Transverse colon (tissue), 4 donors: ENCODE results near the gene MRPL33. TPM values are rescaled to one million over a fixed set of nuclear protein-coding genes. Genes with fewer than 3 reads are reported as not detected.

ENCODE experiments used
- DNase-seq: peaks from one replicate; pipeline ENCODE4 v3.0.0-alpha.2; 2019
- H3K27ac ChIP-seq, 4 donors: fragments of 200-600 bp; sonication (generic); 2 replicates each; pipeline ENCODE4 v1.5.1; 2016 to 2018; ENCODE audit warnings: inconsistent platforms in 4 of 4
- H3K27me3 ChIP-seq: fragments of 200-600 bp; sonication (generic); 2 replicates; pipeline ENCODE4 v1.5.1; 2017; ENCODE audit warnings: inconsistent platforms
- H3K36me3 ChIP-seq, 4 donors: fragments of 200-600 bp; sonication (generic); 2 replicates each; pipeline ENCODE4 v1.5.1; 2017 to 2019; ENCODE audit warnings: inconsistent platforms in 4 of 4
- H3K4me1 ChIP-seq, 4 donors: fragments of 200-600 bp; sonication (generic); 2 replicates each; pipeline ENCODE4 v1.5.1; 2017 to 2020; ENCODE audit warnings: inconsistent platforms in 4 of 4
- H3K4me3 ChIP-seq, 4 donors: fragments of 200-600 bp; sonication (generic); 1 replicate in 1 of 4; 2 replicates in 3 of 4; pipeline versions ENCODE4 v1.5.1 to v1.6.1; 2017 to 2019; ENCODE audit warnings: inconsistent platforms in 4 of 4
- H3K9me3 ChIP-seq, 2 donors: fragments of 200-600 bp; sonication (generic); 2 replicates each; pipeline ENCODE4 v1.5.1; 2017 to 2019; ENCODE audit warnings: inconsistent platforms in 2 of 2
- EP300 ChIP-seq: sonication (generic); formaldehyde crosslinking; IDR thresholded peaks from one replicate; pipeline ENCODE4 v1.6.1; 2017; ENCODE audit warnings: antibody characterized with exemption, low read depth
- POLR2A ChIP-seq: fragments of 450-650 bp; IDR thresholded peaks from one replicate; pipeline ENCODE4 v1.6.1; 2016; ENCODE audit warnings: antibody characterized with exemption, mild to moderate bottlenecking, moderate library complexity
- POLR2AphosphoS5 ChIP-seq, 3 donors: sonication (generic); formaldehyde crosslinking; IDR thresholded peaks; one replicate each; pipeline ENCODE4 v1.6.1; 2016; ENCODE audit warnings: antibody characterized with exemption in 3 of 3
- WGBS, 2 donors: methylation state at CpG; one replicate each; pipeline ENCODE4 v1.1.5; 2018; ENCODE audit warnings: low coverage in 1 of 2; 5-methylcytosine and 5-hydroxymethylcytosine counted together
- in situ Hi-C, 4 donors: fragments of 200-750 bp; cut with MboI; loops; one replicate each; pipeline versions ENCODE4 v1.15.0 to v1.15.1; 2017; ENCODE audit warnings: low sequenced_read_pairs in 3 of 4, low pct_ligation_motif_present in 1 of 4, low pct_unique_long_range_greater_than_20kb in 1 of 4
- intact Hi-C: fragments of 100-400 bp; cut with DNase I; formaldehyde crosslinking; loops from one replicate; pipeline ENCODE4 v1.15.1; 2023; ENCODE audit warnings: low total_unique reads
- total RNA-seq, 4 donors: library from RNA; depleted of rRNA; stranded (reverse); fragments of >200 nt; gene quantifications; one replicate each; pipeline ENCODE4 v1.1.0, GENCODE V29; 2016
- TF ChIP-seq, protein P1 (sequence below), 5 experiments: fragments of 200-600 bp in 3 of 5; fragments of 450-650 bp in 2 of 5; sonication (generic) in 3 of 5; IDR thresholded peaks; 1 replicate in 2 of 5; 2 replicates in 3 of 5; pipeline ENCODE4 v1.5.1; 2016 to 2017; ENCODE audit warnings: antibody characterized with exemption in 5 of 5, inconsistent platforms in 3 of 5, mild to moderate bottlenecking in 2 of 5, moderate library complexity in 1 of 5

Gene MRPL33
- total RNA-seq, 4 donors from 2014 or later: 7.2 to 89.4 (median 45.7) TPM

DNA sequence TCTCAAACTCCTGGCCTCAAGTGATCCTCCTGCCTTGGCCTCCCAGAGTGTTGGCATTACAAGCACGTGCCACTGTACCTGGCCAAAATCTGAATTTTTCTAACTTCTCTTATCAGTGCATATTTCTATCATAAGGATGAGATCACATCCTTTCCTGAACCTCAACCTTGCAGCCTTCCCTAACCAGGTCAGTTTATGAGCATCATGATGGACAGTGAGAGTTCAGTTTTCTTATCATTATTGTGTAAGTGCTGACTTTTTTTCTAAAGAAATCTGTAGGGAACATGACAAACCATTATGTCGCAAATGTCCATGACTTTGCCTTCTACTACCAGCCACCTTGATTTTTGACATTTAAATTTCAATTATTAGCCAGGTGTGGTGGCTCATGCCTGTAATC, 31.5 kb downstream of the MRPL33 start:
- Histone ChIP-seq H3K9me3 (no peaks in the 10 kb centered on the region), H3K36me3 (no peaks in the 10 kb centered on the region), H3K4me3 (no peak overlapping the region), H3K4me1 (peaks cover 0 to 11% (median 3%) of the 10 kb centered on the region in 4 donors), H3K27me3 (no peaks in the 10 kb centered on the region), H3K27ac (no peak overlapping the region)
- 93 to 98% methylated on average over 2 of the region's 2 CpGs for WGBS, 2 donors
- intact Hi-C loops (no loop called here), in situ Hi-C loops (no loop called here)
- no peak for DNase-seq
- no peak for TF ChIP-seq POLR2AphosphoS5 (IDR thresholded peaks at IDR 0.05)
- no peak for TF ChIP-seq POLR2A
- TF ChIP-seq, protein P1, sequence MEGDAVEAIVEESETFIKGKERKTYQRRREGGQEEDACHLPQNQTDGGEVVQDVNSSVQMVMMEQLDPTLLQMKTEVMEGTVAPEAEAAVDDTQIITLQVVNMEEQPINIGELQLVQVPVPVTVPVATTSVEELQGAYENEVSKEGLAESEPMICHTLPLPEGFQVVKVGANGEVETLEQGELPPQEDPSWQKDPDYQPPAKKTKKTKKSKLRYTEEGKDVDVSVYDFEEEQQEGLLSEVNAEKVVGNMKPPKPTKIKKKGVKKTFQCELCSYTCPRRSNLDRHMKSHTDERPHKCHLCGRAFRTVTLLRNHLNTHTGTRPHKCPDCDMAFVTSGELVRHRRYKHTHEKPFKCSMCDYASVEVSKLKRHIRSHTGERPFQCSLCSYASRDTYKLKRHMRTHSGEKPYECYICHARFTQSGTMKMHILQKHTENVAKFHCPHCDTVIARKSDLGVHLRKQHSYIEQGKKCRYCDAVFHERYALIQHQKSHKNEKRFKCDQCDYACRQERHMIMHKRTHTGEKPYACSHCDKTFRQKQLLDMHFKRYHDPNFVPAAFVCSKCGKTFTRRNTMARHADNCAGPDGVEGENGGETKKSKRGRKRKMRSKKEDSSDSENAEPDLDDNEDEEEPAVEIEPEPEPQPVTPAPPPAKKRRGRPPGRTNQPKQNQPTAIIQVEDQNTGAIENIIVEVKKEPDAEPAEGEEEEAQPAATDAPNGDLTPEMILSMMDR (IDR thresholded peaks at IDR 0.05): no peak
- TF ChIP-seq EP300: no peak

DNA sequence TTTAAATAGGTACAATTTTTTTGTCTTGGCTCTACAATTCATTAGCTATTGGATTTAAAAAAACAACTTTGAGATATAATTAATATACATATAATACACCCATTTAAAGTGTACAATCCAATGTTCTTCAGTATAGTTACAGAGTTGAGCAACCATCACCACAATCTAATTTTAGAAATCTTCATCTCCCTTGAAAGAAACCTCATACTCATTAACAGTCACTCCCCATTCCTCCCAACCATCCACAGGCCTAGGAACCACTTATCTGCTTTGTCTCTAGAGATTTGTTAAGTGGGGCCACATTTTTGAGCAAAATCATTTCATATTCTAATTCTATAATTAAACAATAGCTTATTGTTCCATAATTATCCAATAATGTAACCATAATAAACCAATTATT, 32.6 kb downstream of the MRPL33 start:
- intact Hi-C loops (no loop called here), in situ Hi-C loops (no loop called here)
- TF ChIP-seq POLR2A: no peak
- Histone ChIP-seq H3K4me3 (no peak overlapping the region), H3K9me3 (no peaks in the 10 kb centered on the region), H3K36me3 (no peaks in the 10 kb centered on the region), H3K27ac (no peak overlapping the region), H3K4me1 (peaks cover 0 to 5% (median 2%) of the 10 kb centered on the region in 4 donors), H3K27me3 (no peaks in the 10 kb centered on the region)
- no peak for DNase-seq

DNA sequence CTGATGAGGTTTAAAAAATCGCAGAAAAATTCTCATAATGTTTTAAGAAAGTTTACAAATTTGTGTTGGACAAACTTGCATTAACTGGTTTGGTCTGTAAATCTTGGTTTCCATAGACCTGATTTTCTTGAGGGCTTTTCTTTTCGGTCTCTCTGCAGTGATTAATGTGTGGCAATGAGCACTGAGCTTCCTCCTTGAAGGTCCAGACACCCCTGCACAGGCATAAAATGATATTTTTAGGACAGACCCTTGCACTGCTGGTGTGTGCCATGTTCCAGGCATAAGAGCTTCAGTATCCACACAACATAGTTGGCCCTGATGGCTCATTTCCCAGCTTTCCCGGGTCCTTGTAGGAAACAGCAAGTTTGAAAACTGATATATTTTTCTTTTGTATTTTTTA, 33.7 kb downstream of the MRPL33 start:
- in situ Hi-C loops (no loop called here), intact Hi-C loops (no loop called here)
- H3K36me3 ChIP-seq: no peaks in the 10 kb centered on the region
- TF ChIP-seq POLR2A (no peak), EP300 (no peak), POLR2AphosphoS5 (IDR thresholded peaks at IDR 0.05) (no peak)
- TF ChIP-seq, protein P1 (IDR thresholded peaks at IDR 0.05): no peak
- H3K27ac ChIP-seq: no peak overlapping the region
- DNase-seq: no peak
- H3K27me3 ChIP-seq: no peaks in the 10 kb centered on the region
- no peaks in the 10 kb centered on the region for H3K4me1 ChIP-seq
- 76 to 77% methylated on average over 3 of the region's 3 CpGs for WGBS, 2 donors
- no peak overlapping the region for H3K4me3 ChIP-seq
- no peaks in the 10 kb centered on the region for H3K9me3 ChIP-seq

- no peaks in the 10 kb centered on the region for H3K9me3 ChIP-seq
- intact Hi-C loops: no loop called here
- in situ Hi-C loops: no loop called here
- WGBS, 2 donors: 93 to 95% methylated on average over 3 to 5 of the region's 5 CpGs
- H3K36me3 ChIP-seq: no peaks in the 10 kb centered on the region
- no peak overlapping the region for H3K4me3 ChIP-seq
- TF ChIP-seq, protein P1 (IDR thresholded peaks at IDR 0.05): no peak
- TF ChIP-seq POLR2A: no peak
- H3K27ac ChIP-seq: no peak overlapping the region
- DNase-seq: no peak
- no peaks in the 10 kb centered on the region for H3K27me3 ChIP-seq
- H3K4me1 ChIP-seq: no peaks in the 10 kb centered on the region
These were observed 35.0 kb downstream of the MRPL33 start for GRCh38 chr2:27806311-27807059.

- H3K27me3 ChIP-seq: no peaks in the 10 kb centered on the region
- no peak overlapping the region for H3K4me3 ChIP-seq
- in situ Hi-C loops (no loop called here), intact Hi-C loops (no loop called here)
- H3K27ac ChIP-seq: no peak overlapping the region
- DNase-seq: peak; percentile 32
- no peaks in the 10 kb centered on the region for H3K9me3 ChIP-seq
- TF ChIP-seq POLR2A: no peak
- TF ChIP-seq, protein P1 (IDR thresholded peaks at IDR 0.05): peak; percentile 50 to 70 (median 53)
- H3K4me1 ChIP-seq: no peaks in the 10 kb centered on the region
- no peaks in the 10 kb centered on the region for H3K36me3 ChIP-seq
- whole genome bisulfite sequencing, 2 donors: 56 to 64% methylated on average over 3 to 4 of the region's 4 CpGs
These were observed 36.0 kb downstream of the MRPL33 start for GRCh38 chr2:27807476-27807875.
